ENCODE results near the gene GAS1.

The GAS1 gene

GRCh38 chr9:86962692-86963091 lies 15.4 kb upstream of the GAS1 start:
- DNase-seq: no peak

GRCh38 chr9:86960938-86961337 lies 13.6 kb upstream of the GAS1 start:
- no peak for DNase-seq

- no peak for DNase-seq
Measured at GRCh38 chr9:86958203-86958602, 10.9 kb upstream of the GAS1 start.

- DNase-seq: no peak
Measured at GRCh38 chr9:86955561-86955960, 8.3 kb upstream of the GAS1 start.

- no peak for DNase-seq
Measured at GRCh38 chr9:86955042-86955441, 7.7 kb upstream of the GAS1 start.

- no peak for DNase-seq
Measured at GRCh38 chr9:86953181-86953580, 5.9 kb upstream of the GAS1 start.

- peak; percentile 97 for DNase-seq
Measured at GRCh38 chr9:86948074-86948929, 996 bp upstream of the GAS1 start.

- DNase-seq: peak; percentile 61
Measured at GRCh38 chr9:86946201-86947145, 833 bp downstream of the GAS1 start.

- DNase-seq: no peak
Measured at GRCh38 chr9:86945728-86946200, 1.5 kb downstream of the GAS1 start.

- no peak for DNase-seq
Measured at GRCh38 chr9:86944796-86945727, 2.2 kb downstream of the GAS1 start.

- DNase-seq: peak; percentile 9
Measured at GRCh38 chr9:86943201-86944113, 3.8 kb downstream of the GAS1 start.

- no peak for DNase-seq
Measured at GRCh38 chr9:86942281-86943200, 4.8 kb downstream of the GAS1 start.

- DNase-seq: no peak
Measured at GRCh38 chr9:86941197-86941596, 6.1 kb downstream of the GAS1 start.

- no peak for DNase-seq
Measured at GRCh38 chr9:86940774-86941173, 6.5 kb downstream of the GAS1 start.

GRCh38 chr9:86939891-86940290 lies 7.4 kb downstream of the GAS1 start:
- no peak for DNase-seq

GRCh38 chr9:86939321-86939720 lies 8.0 kb downstream of the GAS1 start:
- DNase-seq: no peak

GRCh38 chr9:86938780-86939179 lies 8.5 kb downstream of the GAS1 start:
- no peak for DNase-seq

GRCh38 chr9:86926145-86926544 lies 21.2 kb downstream of the GAS1 start:
- no peak for DNase-seq

GRCh38 chr9:86925686-86926085 lies 21.6 kb downstream of the GAS1 start:
- no peak for DNase-seq

GRCh38 chr9:86924206-86924605 lies 23.1 kb downstream of the GAS1 start:
- DNase-seq: no peak

Measured in NCI-H2171 treated with DMSO at 0.1 percent for 48 hours (cell line).